HG03439 (cell line): Measurements from ENCODE around the gene NTN1.

Experiments used
- ATAC-seq: cut with Tn5 transposase; IDR thresholded peaks from one replicate; pipeline ENCODE4 v1.9.1; 2021; ENCODE audit warnings: mild to moderate bottlenecking, moderate library complexity; ENCODE audit not compliant: unreplicated experiment

Gene NTN1

DNA sequence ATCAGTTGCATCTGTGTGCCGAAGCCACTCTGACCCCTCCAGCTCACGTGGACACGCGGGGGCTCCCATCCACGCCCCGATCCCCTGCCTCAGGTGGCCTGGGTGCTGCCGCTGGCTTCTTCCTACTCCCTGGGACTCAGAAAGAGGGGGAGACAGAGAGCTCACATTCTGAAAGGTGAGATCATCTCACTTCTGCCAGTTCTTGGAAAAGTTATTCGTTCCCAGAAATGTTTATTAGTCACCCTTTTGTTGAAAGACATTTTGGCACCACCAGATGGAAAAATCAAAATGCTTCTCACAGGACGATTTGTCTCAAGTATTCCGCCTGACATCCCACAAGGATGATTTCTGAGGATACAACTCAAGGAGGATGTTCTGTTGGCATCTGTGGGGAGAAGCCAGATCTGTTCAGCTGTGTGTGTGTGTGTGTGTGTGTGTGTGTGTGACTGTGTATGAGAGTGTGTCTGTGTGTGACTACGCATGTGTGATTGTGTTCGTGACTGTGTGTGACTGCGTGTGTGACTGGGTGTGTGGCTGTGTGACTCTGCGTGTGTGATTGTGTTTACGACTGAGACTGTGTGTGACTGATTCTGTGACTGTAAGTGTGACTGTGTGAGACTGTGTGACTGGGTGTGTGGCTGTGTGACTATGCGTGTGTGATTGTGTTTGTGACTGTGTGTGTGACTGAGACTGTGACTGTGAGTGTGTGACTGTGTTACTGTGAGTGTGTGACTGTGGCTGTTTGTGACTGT, 207.3 kb downstream of the NTN1 start:
- no peak for ATAC-seq

GRCh38 chr17:9229160-9229825, 208.0 kb downstream of the NTN1 start:
- no peak for ATAC-seq

DNA sequence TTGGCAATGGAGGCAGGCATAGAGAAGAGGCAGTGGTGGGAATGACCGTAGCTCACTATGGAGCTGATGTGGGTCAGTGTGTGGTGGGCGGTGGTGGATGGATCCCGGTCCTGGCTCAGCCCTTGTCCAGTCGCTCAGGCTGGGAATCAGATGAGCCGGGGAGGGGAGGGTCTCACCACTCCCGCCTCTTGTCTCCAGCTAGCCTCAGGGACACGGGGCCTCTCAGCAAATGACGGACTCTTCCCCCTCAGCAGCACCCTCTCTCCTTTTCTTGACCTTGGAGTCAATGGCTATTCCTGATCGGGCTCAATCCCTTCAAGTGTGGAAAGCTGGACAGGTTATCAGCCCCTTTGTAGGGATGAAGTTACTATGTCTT, 208.5 kb downstream of the NTN1 start:
- ATAC-seq, result no peak

- no peak for ATAC-seq
Measured at GRCh38 chr17:9230346-9230745, 209.0 kb downstream of the NTN1 start.

- no peak for ATAC-seq
Measured at GRCh38 chr17:9230861-9231260, 209.6 kb downstream of the NTN1 start.

- ATAC-seq, result no peak
Measured at GRCh38 chr17:9231449-9232154, 210.3 kb downstream of the NTN1 start.

DNA sequence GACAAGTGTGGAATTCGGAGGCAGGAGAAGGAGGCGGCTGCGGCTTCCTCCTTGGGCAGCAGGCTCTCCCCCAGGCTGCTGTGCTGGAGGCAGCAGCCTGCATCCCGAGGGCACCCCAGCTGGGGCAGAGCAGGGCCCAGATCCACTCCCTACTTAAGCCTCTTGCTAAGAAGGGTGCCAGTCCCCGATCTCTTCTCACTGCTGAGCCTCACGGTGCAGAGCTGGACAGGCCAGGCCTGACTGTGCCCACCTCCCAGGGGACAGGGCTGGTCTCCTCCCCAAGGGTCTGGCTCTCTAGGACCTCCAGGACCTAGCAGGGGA, 210.8 kb downstream of the NTN1 start:
- no peak for ATAC-seq

GRCh38 chr17:9232591-9233270, 211.4 kb downstream of the NTN1 start:
- no peak for ATAC-seq

- ATAC-seq, result no peak
Measured at GRCh38 chr17:9233271-9233599, 211.9 kb downstream of the NTN1 start.

- no peak for ATAC-seq
Measured at GRCh38 chr17:9233761-9234160, 212.5 kb downstream of the NTN1 start.

- no peak for ATAC-seq
Measured at GRCh38 chr17:9234389-9234945, 213.2 kb downstream of the NTN1 start.

GRCh38 chr17:9235346-9235745, 214.0 kb downstream of the NTN1 start:
- no peak for ATAC-seq

- no peak for ATAC-seq
Measured at GRCh38 chr17:9236286-9237052, 215.2 kb downstream of the NTN1 start.

- no peak for ATAC-seq
Measured at GRCh38 chr17:9237053-9237410, 215.7 kb downstream of the NTN1 start.

DNA sequence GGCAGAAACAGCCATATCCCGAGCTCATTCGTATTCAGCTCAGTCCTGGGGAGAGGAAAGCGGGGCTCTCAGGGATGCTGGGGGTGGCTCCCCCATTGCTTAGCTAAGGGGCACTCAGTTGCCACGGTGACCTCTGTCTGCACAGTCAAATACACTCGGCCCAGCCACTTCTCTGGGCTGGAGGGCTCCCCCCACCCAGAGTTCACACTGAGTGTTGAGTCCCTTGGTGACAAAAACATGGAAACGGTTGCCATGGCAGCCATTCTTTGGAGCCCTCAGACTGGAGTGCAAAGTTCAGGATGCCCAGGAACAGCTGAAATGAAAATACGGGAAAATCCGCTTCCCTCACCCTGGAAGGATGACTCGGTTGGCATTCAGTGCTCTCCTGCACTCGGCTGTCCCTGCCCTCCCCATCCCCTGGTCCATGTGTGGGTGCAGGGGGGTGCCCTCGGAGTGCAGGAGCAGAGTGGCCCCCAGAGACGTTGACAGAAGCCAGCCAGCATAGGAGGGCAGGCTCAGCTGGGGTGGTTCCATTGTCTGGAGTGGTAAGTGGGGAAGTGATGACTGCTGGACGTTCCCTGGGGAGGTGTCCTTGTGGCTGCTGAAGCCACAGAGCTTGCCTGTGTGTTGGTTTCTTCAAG, 216.5 kb downstream of the NTN1 start:
- ATAC-seq, result no peak

- no peak for ATAC-seq
Measured at GRCh38 chr17:9238340-9239245, 217.3 kb downstream of the NTN1 start.

DNA sequence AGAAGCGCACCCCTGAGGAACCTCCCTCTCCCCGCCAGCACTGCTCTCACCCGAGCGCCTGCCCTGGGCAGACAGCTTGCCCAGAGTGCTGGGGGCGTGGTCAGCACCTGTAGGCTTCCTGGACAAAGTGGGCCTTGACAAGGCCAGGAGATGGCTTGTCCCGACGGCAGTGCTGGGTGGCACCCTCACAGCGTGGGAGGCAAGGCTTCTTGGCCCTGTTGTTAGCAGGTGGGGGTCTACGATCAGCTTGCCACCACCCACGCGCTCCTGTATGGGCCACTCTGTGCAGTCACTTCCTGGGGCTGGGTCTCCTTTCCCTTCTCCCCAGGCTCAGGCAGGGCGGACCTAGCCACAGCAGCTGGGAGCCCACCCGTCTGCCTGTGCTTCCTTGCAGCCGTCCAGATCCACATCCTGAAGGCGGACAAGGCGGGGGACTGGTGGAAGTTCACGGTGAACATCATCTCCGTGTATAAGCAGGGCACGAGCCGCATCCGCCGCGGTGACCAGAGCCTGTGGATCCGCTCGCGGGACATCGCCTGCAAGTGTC, 218.0 kb downstream of the NTN1 start:
- ATAC-seq, result no peak

DNA sequence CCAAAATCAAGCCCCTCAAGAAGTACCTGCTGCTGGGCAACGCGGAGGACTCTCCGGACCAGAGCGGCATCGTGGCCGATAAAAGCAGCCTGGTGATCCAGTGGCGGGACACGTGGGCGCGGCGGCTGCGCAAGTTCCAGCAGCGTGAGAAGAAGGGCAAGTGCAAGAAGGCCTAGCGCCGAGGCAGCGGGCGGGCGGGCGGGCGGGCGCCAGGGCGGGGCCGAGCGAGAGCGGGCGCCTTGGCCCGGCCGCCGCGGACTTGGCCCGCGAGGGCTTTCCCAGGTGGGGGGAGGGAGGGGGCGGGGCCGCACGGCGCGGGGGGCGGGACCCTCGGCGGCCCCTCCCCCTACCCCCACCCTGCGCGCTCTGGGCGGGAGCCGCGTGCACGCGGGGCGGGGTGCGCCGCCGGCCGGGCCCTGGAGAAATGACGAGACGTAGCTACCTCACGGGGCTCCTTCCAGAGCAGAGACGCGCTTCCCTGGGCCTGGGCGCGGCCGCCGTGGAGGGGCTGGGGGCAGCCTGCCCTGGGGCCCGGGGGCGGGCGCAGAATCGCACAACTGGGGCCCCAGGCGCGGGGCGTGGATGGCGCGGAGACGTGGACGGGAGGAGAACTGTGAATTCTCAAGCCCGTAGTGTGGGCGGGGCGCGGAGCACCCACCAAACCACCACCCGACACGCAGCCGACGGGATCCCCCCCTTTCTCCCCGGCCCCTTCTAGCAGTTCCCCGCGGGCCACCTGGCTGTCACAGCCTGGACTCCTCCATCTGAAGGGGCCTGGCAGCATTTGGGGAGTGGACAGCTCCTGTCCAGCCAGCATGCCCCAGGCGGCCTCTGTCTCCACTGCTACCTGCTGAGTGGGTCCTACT, 218.7 kb downstream of the NTN1 start:
- no peak for ATAC-seq
